HG03378 (cell line): ENCODE results near the gene HS6ST3.

ENCODE experiments used
- ATAC-seq: cut with Tn5 transposase; IDR thresholded peaks from one replicate; pipeline ENCODE4 v1.9.1; 2021; ENCODE audit warnings: mild to moderate bottlenecking, moderate library complexity; ENCODE audit not compliant: unreplicated experiment

HS6ST3 gene

GRCh38 chr13:96636001-96636709, 546.2 kb downstream of the HS6ST3 start:
- ATAC-seq: no peak

- ATAC-seq: no peak
Measured at GRCh38 chr13:96637039-96637438, 547.1 kb downstream of the HS6ST3 start.

GRCh38 chr13:96646101-96646500, 556.2 kb downstream of the HS6ST3 start:
- no peak for ATAC-seq

- ATAC-seq: no peak
Measured at GRCh38 chr13:96646515-96647211, 556.8 kb downstream of the HS6ST3 start.

GRCh38 chr13:96650301-96650886, 560.5 kb downstream of the HS6ST3 start:
- ATAC-seq: peak; percentile 94

GRCh38 chr13:96651598-96651997, 561.7 kb downstream of the HS6ST3 start:
- ATAC-seq: no peak

- ATAC-seq: no peak
Measured at GRCh38 chr13:96652506-96652905, 562.6 kb downstream of the HS6ST3 start.

- ATAC-seq: no peak
Measured at GRCh38 chr13:96661612-96662011, 571.7 kb downstream of the HS6ST3 start.

- ATAC-seq: no peak
Measured at GRCh38 chr13:96662036-96662435, 572.1 kb downstream of the HS6ST3 start.

GRCh38 chr13:96667294-96668018, 577.5 kb downstream of the HS6ST3 start:
- ATAC-seq: no peak

- ATAC-seq: no peak
Measured at GRCh38 chr13:96671073-96671472, 581.2 kb downstream of the HS6ST3 start.

- ATAC-seq: no peak
Measured at GRCh38 chr13:96672016-96672415, 582.1 kb downstream of the HS6ST3 start.

- no peak for ATAC-seq
Measured at GRCh38 chr13:96673825-96674224, 583.9 kb downstream of the HS6ST3 start.

- ATAC-seq: no peak
Measured at GRCh38 chr13:96677029-96677428, 587.1 kb downstream of the HS6ST3 start.

- ATAC-seq: no peak
Measured at GRCh38 chr13:96678801-96679200, 588.9 kb downstream of the HS6ST3 start.

- ATAC-seq: no peak
Measured at GRCh38 chr13:96680898-96681297, 591.0 kb downstream of the HS6ST3 start.

GRCh38 chr13:96681766-96682165, 591.9 kb downstream of the HS6ST3 start:
- ATAC-seq: no peak

- ATAC-seq: no peak
Measured at GRCh38 chr13:96684469-96684868, 594.6 kb downstream of the HS6ST3 start.

- no peak for ATAC-seq
Measured at GRCh38 chr13:96684907-96685306, 595.0 kb downstream of the HS6ST3 start.

GRCh38 chr13:96686286-96686685, 596.4 kb downstream of the HS6ST3 start:
- no peak for ATAC-seq

- ATAC-seq: no peak
Measured at GRCh38 chr13:96687191-96687590, 597.3 kb downstream of the HS6ST3 start.
